Common myeloid progenitor, CD34-positive (primary cell): ENCODE measurements around the gene PRKAG2.
A peak's percentile ranks its signal among the peaks of the same experiment; 100 is the strongest.
"Not testable (repeated sequence)": the region's sequence is repeated elsewhere in the genome, so short reads cannot be mapped to it uniquely, and the experiment has no call there.

Experiments used
- CTCF ChIA-PET: fragments of 350-600 bp; sonication (Branson Sonifier 250); formaldehyde crosslinking; loops from one replicate; lab custom pipeline; 2021; ENCODE audit warnings: antibody characterized with exemption; lab: Charles Lee
- POLR2A ChIA-PET: fragments of 350-600 bp; sonication (Branson Sonifier 250); formaldehyde crosslinking; loops from one replicate; lab custom pipeline; 2021; ENCODE audit warnings: antibody characterized with exemption; lab: Charles Lee
- DNase-seq, 3 donors: peaks; one replicate each; pipeline versions ENCODE4 v3.0.0 to v3.0.0-alpha.2; 2013
- H3K27ac ChIP-seq, 2 experiments: 1 replicate in 1 of 2; 2 replicates in 1 of 2; pipeline ENCODE4 v1.7.0; 2013; ENCODE audit warnings: inconsistent platforms in 2 of 2, low read length in 2 of 2, mild to moderate bottlenecking in 2 of 2, low read depth in 1 of 2, moderate library complexity in 1 of 2; ENCODE audit not compliant: severe bottlenecking in 2 of 2, insufficient read depth in 1 of 2, poor library complexity in 1 of 2
- H3K27me3 ChIP-seq, 5 experiments: replicated peaks in 2 of 5; 1 replicate in 3 of 5; 2 replicates in 2 of 5; pipeline versions ENCODE4 v1.6.1 to v1.7.0; 2013; ENCODE audit warnings: low read length in 4 of 5, mild to moderate bottlenecking in 2 of 5, moderate library complexity in 2 of 5, inconsistent platforms in 1 of 5; ENCODE audit not compliant: insufficient read depth in 5 of 5, control insufficient read depth in 4 of 5
- H3K36me3 ChIP-seq, 4 experiments: 1 replicate in 2 of 4; 2 replicates in 2 of 4; pipeline versions ENCODE4 v1.6.1 to v1.7.0; 2013; ENCODE audit warnings: low read length in 3 of 4, control low read depth in 1 of 4, mild to moderate bottlenecking in 1 of 4; ENCODE audit not compliant: control insufficient read depth in 4 of 4, insufficient read depth in 4 of 4
- H3K4me1 ChIP-seq, 4 experiments: 1 replicate in 3 of 4; 2 replicates in 1 of 4; pipeline versions ENCODE4 v1.6.1 to v1.7.1; 2013; ENCODE audit warnings: low read length in 3 of 4, mild to moderate bottlenecking in 3 of 4, control low read depth in 1 of 4, inconsistent platforms in 1 of 4, moderate library complexity in 1 of 4; ENCODE audit not compliant: control insufficient read depth in 4 of 4, insufficient read depth in 4 of 4; ENCODE audit errors: control extremely low read depth in 1 of 4
- H3K4me3 ChIP-seq, 7 experiments: 1 replicate in 4 of 7; 2 replicates in 3 of 7; pipeline versions ENCODE4 v1.5.1 to v1.7.0; 2013; ENCODE audit warnings: mild to moderate bottlenecking in 7 of 7, low read length in 6 of 7, moderate library complexity in 6 of 7, inconsistent platforms in 2 of 7, low read depth in 2 of 7, control low read depth in 1 of 7; ENCODE audit not compliant: insufficient read depth in 4 of 7, control insufficient read depth in 1 of 7; ENCODE audit errors: extremely low read depth in 1 of 7
- H3K9me3 ChIP-seq, 5 experiments: 1 replicate in 4 of 5; 2 replicates in 1 of 5; pipeline versions ENCODE4 v1.6.1 to v1.7.1; 2013; ENCODE audit warnings: low read length in 4 of 5, mild to moderate bottlenecking in 2 of 5, inconsistent platforms in 1 of 5, low read depth in 1 of 5, moderate library complexity in 1 of 5; ENCODE audit not compliant: control insufficient read depth in 4 of 5, insufficient read depth in 2 of 5; ENCODE audit errors: control extremely low read depth in 1 of 5
- WGBS: methylation state at CpG from one replicate; pipeline ENCODE4 v1.1.5; 2013; ENCODE audit not compliant: insufficient coverage; 5-methylcytosine and 5-hydroxymethylcytosine counted together

PRKAG2 gene

GRCh38 chr7:151907115-151907514, 30.2 kb upstream of the PRKAG2 start:
- CTCF ChIA-PET, DNase-seq, POLR2A ChIA-PET, H3K9me3 ChIP-seq, H3K27me3 ChIP-seq, H3K4me1 ChIP-seq, H3K27ac ChIP-seq, H3K4me3 ChIP-seq, H3K36me3 ChIP-seq: not testable (repeated sequence)
- no CpG with 5 or more reads among the region's 3 CpGs for WGBS

DNA sequence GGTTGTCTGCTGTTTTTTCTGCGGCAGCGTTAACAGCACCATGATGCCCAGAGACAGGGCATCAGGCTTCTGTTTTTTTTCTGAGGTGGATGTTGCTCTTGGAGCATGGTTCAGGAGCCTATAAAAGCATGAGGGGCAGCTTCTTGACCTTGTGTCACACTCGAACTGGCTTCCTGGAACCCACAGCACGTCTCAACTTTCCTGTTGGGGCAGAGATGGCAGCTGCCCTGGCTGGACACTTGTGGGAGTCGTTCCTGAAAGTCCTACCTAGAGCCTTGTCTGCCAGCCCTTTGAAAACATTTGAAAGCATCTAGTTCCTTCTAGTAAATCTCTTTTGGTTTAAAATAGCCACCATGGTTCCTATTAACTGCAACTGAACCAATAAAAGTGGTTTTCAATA, 28.9 kb upstream of the PRKAG2 start:
- DNase-seq: no peak
- no peaks in the 10 kb centered on the region for H3K9me3 ChIP-seq
- H3K4me3 ChIP-seq: peak overlapping the region in 2 of 7 experiments; percentile 12 to 24
- H3K36me3 ChIP-seq: no peaks in the 10 kb centered on the region
- H3K4me1 ChIP-seq: peaks cover 0 to 10% (median 4%) of the 10 kb centered on the region in 4 experiments
- ChIA-PET CTCF (no interaction called here), POLR2A (no interaction called here)
- 18% methylated on average over 2 of the region's 5 CpGs for WGBS
- no peaks in the 10 kb centered on the region for H3K27me3 ChIP-seq
- H3K27ac ChIP-seq: no peak overlapping the region

DNA sequence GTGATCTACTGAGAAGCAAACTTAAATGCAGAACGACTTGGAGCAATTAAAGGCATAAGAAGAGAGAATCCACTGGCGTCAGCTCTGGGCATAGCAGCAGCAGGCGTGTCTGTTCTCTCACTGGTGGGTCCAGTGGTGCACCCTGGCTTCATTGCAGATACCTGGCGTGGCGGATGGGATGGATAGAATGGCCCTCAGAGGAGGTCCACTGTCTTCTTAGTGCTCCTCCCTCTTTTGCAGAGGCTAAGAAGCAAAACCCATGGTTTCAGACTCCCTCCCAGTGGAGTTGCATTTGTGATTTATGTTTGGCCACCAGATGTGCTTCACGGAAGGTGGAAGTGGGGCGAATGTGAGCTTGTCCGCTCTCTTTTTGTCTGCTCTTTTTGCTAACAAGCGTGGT, 28.4 kb upstream of the PRKAG2 start:
- ChIA-PET POLR2A (no interaction called here), CTCF (no interaction called here)
- Histone ChIP-seq H3K4me3 (peak overlapping the region in 2 of 7 experiments; percentile 12 to 24), H3K36me3 (no peaks in the 10 kb centered on the region), H3K27me3 (no peaks in the 10 kb centered on the region), H3K9me3 (no peaks in the 10 kb centered on the region), H3K4me1 (peaks cover 0 to 10% (median 4%) of the 10 kb centered on the region in 4 experiments), H3K27ac (no peak overlapping the region)
- WGBS: 48% methylated on average over 8 of the region's 9 CpGs
- peak in 2 of 3 donors; percentile 17 to 42 for DNase-seq

DNA sequence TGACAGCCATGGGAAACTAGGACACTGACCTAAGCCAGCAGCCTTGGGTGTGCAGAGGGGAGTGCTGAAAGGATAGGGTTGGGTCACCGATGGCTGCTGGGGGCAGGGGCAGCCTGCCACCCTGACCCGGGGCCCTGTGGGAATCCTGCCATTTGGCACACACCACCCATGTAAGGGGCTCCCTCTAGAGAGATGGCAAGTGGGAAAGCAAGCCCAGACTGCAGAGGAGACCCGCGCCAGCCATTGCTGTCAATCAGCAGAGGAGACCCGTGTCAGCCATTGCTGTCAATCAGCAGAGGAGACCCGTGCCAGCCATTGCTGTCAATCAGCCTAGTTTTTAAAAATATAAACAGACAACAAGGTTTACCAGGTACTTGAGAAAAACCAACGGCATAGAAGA, 27.4 kb upstream of the PRKAG2 start:
- Histone ChIP-seq H3K27ac (no peak overlapping the region), H3K4me1 (peaks cover 0 to 10% (median 4%) of the 10 kb centered on the region in 4 experiments), H3K4me3 (no peak overlapping the region), H3K9me3 (no peaks in the 10 kb centered on the region), H3K36me3 (no peaks in the 10 kb centered on the region), H3K27me3 (peaks cover 0 to 3% (median 0%) of the 10 kb centered on the region in 5 experiments)
- no peak for DNase-seq
- ChIA-PET POLR2A (no interaction called here), CTCF (no interaction called here)
- WGBS: 99% methylated on average over 6 of the region's 7 CpGs

DNA sequence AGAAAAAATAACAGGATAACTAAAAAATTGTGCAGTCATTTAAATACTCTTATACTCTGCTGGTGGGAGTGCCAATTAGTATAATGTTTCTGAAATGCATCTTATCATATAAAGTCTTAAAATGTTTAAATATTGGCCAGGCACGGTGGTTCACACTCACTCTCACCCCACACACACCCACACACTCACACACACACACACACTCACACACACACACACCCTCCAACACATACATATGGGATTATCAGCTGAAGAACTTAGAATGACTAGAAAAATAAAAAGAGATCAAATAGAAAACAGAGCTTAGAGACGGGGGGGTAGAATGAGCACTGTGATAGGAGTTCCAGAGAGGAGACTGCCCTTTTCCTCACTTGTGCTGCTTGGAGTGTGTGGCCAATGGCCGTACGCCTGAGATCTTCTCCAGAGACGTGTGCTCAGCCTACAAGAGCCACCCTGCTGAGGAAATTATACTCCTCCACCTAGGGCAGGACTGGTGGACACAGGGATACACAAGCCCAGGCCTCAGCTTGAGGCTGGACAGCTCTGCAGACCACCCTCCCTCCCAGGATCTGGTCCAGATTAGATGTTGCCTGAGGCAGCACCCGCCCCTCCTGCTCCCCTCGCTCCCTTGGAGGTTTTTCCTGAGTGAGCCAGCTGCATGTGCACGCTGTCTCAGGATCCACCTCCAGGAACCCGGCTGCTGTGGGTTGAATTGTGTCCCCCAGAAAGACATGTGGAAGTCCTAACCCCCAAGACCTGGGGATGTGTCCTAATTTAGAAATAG, 26.5 kb upstream of the PRKAG2 start:
- Histone ChIP-seq H3K4me3 (no peak overlapping the region), H3K4me1 (peaks cover 0 to 10% (median 4%) of the 10 kb centered on the region in 4 experiments), H3K36me3 (no peaks in the 10 kb centered on the region), H3K27me3 (peaks cover 0 to 3% (median 0%) of the 10 kb centered on the region in 5 experiments), H3K27ac (no peak overlapping the region), H3K9me3 (no peaks in the 10 kb centered on the region)
- ChIA-PET CTCF (interaction anchor here (0.5 kb wide), 1 partner anchor 41 kb away, joined by 3 read pairs; no protein-coding TSS in a partner anchor), POLR2A (no interaction called here)
- no peak for DNase-seq
- WGBS: 80% methylated on average over 5 of the region's 9 CpGs

DNA sequence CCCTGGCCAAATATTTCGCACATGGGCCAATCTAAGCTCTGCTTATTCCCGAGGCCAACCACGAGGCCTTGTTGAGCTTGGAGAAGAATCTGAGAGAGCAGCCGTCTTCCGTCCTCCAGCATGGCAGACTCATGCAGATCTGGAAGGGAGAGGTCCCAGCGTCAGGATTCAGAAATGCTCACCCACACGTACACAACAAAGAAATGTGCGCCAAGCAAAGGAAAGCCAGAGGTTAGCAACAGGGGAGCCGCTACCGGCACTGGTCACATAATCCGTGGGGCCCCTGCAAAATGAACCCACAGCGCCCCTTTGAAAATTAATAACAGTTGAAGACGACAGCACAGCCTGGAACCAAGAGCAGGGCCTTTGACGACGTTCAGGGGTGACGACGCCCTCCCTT, 25.4 kb upstream of the PRKAG2 start:
- no peak for DNase-seq
- no peaks in the 10 kb centered on the region for H3K36me3 ChIP-seq
- peaks cover 0 to 10% (median 4%) of the 10 kb centered on the region in 4 experiments for H3K4me1 ChIP-seq
- ChIA-PET CTCF (no interaction called here), POLR2A (interaction anchor here (1.0 kb wide), 1 partner anchor 16 kb away, joined by 3 read pairs; no protein-coding TSS in a partner anchor)
- no peaks in the 10 kb centered on the region for H3K9me3 ChIP-seq
- 94% methylated on average over 16 of the region's 17 CpGs for WGBS
- peaks cover 0 to 3% (median 0%) of the 10 kb centered on the region in 5 experiments for H3K27me3 ChIP-seq
- H3K27ac ChIP-seq: no peak overlapping the region
- H3K4me3 ChIP-seq: no peak overlapping the region

- H3K4me1 ChIP-seq: peaks cover 0 to 10% (median 4%) of the 10 kb centered on the region in 4 experiments
- H3K9me3 ChIP-seq: no peaks in the 10 kb centered on the region
- no peaks in the 10 kb centered on the region for H3K36me3 ChIP-seq
- no peak for DNase-seq
- 93% methylated on average over 4 of the region's 5 CpGs for WGBS
- peaks cover 0 to 3% (median 0%) of the 10 kb centered on the region in 5 experiments for H3K27me3 ChIP-seq
- H3K4me3 ChIP-seq: no peak overlapping the region
- POLR2A ChIA-PET: interaction anchor here (1.0 kb wide), 1 partner anchor 17 kb away, joined by 3 read pairs; no protein-coding TSS in a partner anchor
- H3K27ac ChIP-seq: no peak overlapping the region
- CTCF ChIA-PET: no interaction called here
Measured at GRCh38 chr7:151901828-151902227, 24.9 kb upstream of the PRKAG2 start.
